SK-N-SH (cell line): ENCODE measurements around the gene BAIAP2L1. TPM values are rescaled to one million over a fixed set of nuclear protein-coding genes. Genes with fewer than 3 reads are reported as not detected.

Experiments used
- CTCF ChIA-PET: fragments of 300-600, 350-600 bp; formaldehyde crosslinking; extraction: SDS; loops from one replicate; lab custom pipeline; 2021; lab: Yijun Ruan, JAX
- POLR2A ChIA-PET: fragments of 350-600 bp; sonication (Branson Sonifier 250); formaldehyde crosslinking; extraction: SDS; loops from one replicate; lab custom pipeline; 2020; ENCODE audit warnings: antibody characterized with exemption, inconsistent platforms; lab: Yijun Ruan, JAX
- DNase-seq: peaks from one replicate; pipeline ENCODE4 v3.0.0; 2012
- H2AFZ ChIP-seq: fragments of 200-600 bp; sonication (generic); 2 replicates; pipeline ENCODE4 v1.8.1; 2016; ENCODE audit warnings: antibody characterized with exemption, mild to moderate bottlenecking, low read depth
- H3F3A ChIP-seq: fragments of 200-600 bp; sonication (generic); replicated peaks from 2 replicates; pipeline ENCODE3; 2016; ENCODE audit warnings: antibody characterized with exemption, mild to moderate bottlenecking; ENCODE audit not compliant: insufficient read depth
- H3K27ac ChIP-seq, 2 experiments: fragments of 200-500 bp in 1 of 2; fragments of 200-600 bp in 1 of 2; sonication (Bioruptor generic) in 1 of 2; sonication (generic), shearing (Covaris generic) in 1 of 2; 2 replicates each; pipeline versions ENCODE4 v1.5.1 to v1.6.1; 2014 to 2016; ENCODE audit warnings: low read depth in 2 of 2, inconsistent platforms in 1 of 2, low read length in 1 of 2, mild to moderate bottlenecking in 1 of 2, mixed read lengths in 1 of 2
- H3K27me3 ChIP-seq: fragments of 200-600 bp; sonication (generic), shearing (Covaris generic); 2 replicates; pipeline ENCODE4 v1.6.1; 2016; ENCODE audit warnings: mixed run types; ENCODE audit not compliant: insufficient read depth
- H3K36me3 ChIP-seq, 2 experiments: fragments of 200-500 bp in 1 of 2; fragments of 200-600 bp in 1 of 2; sonication (Bioruptor generic) in 1 of 2; sonication (generic) in 1 of 2; replicated peaks in 1 of 2; 2 replicates each; pipeline versions ENCODE3 to v1.5.1; 2014 to 2016; ENCODE audit warnings: low read length in 1 of 2, mild to moderate bottlenecking in 1 of 2; ENCODE audit not compliant: insufficient read depth in 2 of 2, control insufficient read depth in 1 of 2
- H3K4me1 ChIP-seq, 2 experiments: fragments of 200-500 bp in 1 of 2; fragments of 200-600 bp in 1 of 2; sonication (Bioruptor generic) in 1 of 2; sonication (generic), shearing (Covaris generic) in 1 of 2; 2 replicates each; pipeline versions ENCODE4 v1.5.1 to v1.6.1; 2014 to 2016; ENCODE audit warnings: low read depth in 1 of 2, low read length in 1 of 2, mixed run types in 1 of 2; ENCODE audit not compliant: insufficient read depth in 2 of 2, control insufficient read depth in 1 of 2
- H3K4me2 ChIP-seq: fragments of 200-600 bp; sonication (generic), shearing (Covaris generic); 2 replicates; pipeline ENCODE4 v1.6.1; 2017; ENCODE audit warnings: mixed run types
- H3K4me3 ChIP-seq, 2 experiments: fragments of 200-500 bp in 1 of 2; fragments of 200-600 bp in 1 of 2; sonication (Bioruptor generic) in 1 of 2; sonication (generic), shearing (Covaris generic) in 1 of 2; 2 replicates each; pipeline versions ENCODE4 v1.5.1 to v1.8.1; 2014 to 2016; ENCODE audit warnings: low read depth in 2 of 2, inconsistent platforms in 1 of 2, low read length in 1 of 2, mild to moderate bottlenecking in 1 of 2, mixed read lengths in 1 of 2, moderate library complexity in 1 of 2
- H3K79me2 ChIP-seq: fragments of 200-600 bp; sonication (generic); 2 replicates; pipeline ENCODE4 v1.8.1; 2017; ENCODE audit warnings: mild to moderate bottlenecking; ENCODE audit not compliant: insufficient read depth
- H3K9ac ChIP-seq: fragments of 200-600 bp; sonication (generic); 2 replicates; pipeline ENCODE4 v1.6.1; 2017; ENCODE audit warnings: mixed run types
- H3K9me2 ChIP-seq: fragments of 200-600 bp; sonication (generic); 2 replicates; pipeline ENCODE4 v1.6.1; 2017; ENCODE audit warnings: mixed run types
- H3K9me3 ChIP-seq: fragments of 200-600 bp; sonication (generic); 2 replicates; pipeline ENCODE4 v1.6.1; 2017; ENCODE audit warnings: mixed run types, mild to moderate bottlenecking, moderate library complexity
- H4K20me1 ChIP-seq: fragments of 200-600 bp; sonication (generic); 2 replicates; pipeline ENCODE4 v1.6.1; 2017; ENCODE audit warnings: mild to moderate bottlenecking, mixed run types; ENCODE audit not compliant: insufficient read depth
- CTCF ChIP-seq: fragments of 200-600 bp; sonication (generic); IDR thresholded peaks from 2 replicates; pipeline ENCODE4 v1.6.1; 2017; ENCODE audit warnings: antibody characterized with exemption, mild to moderate bottlenecking, moderate library complexity
- FOSL2 ChIP-seq: IDR thresholded peaks from 2 replicates; pipeline ENCODE4 v1.4.0; 2012; ENCODE audit warnings: low read depth, mild to moderate bottlenecking, moderate library complexity, borderline replicate concordance
- GABPA ChIP-seq: IDR thresholded peaks from 2 replicates; pipeline ENCODE4 v1.4.0; 2012; ENCODE audit warnings: low read depth, mild to moderate bottlenecking
- MAX ChIP-seq: IDR thresholded peaks from 2 replicates; pipeline ENCODE4 v1.4.0; 2012; ENCODE audit warnings: low read depth
- MXI1 ChIP-seq: IDR thresholded peaks from 2 replicates; pipeline ENCODE4 v1.6.1; 2012; ENCODE audit warnings: mild to moderate bottlenecking, low read depth, low read length, improper control_type of control experiment
- NFIC ChIP-seq: IDR thresholded peaks from 2 replicates; pipeline ENCODE4 v1.4.0; 2012; ENCODE audit warnings: borderline replicate concordance
- POLR2AphosphoS5 ChIP-seq: IDR thresholded peaks from 2 replicates; pipeline ENCODE4 v1.6.1; 2012; ENCODE audit warnings: low read depth, low read length
- RAD21 ChIP-seq: IDR thresholded peaks from 2 replicates; pipeline ENCODE4 v1.6.1; 2012; ENCODE audit warnings: mild to moderate bottlenecking, low read length
- RCOR1 ChIP-seq: fragments of 150-350 bp; IDR thresholded peaks from 2 replicates; pipeline ENCODE4 v1.6.1; 2017; ENCODE audit warnings: antibody characterized with exemption, low read length
- RFX5 ChIP-seq: IDR thresholded peaks from 2 replicates; pipeline ENCODE4 v1.6.1; 2012; ENCODE audit warnings: mild to moderate bottlenecking, improper control_type of control experiment, low read length
- RXRA ChIP-seq: IDR thresholded peaks from 2 replicates; pipeline ENCODE4 v1.4.0; 2012; ENCODE audit warnings: low read depth, mild to moderate bottlenecking, borderline replicate concordance
- TAF1 ChIP-seq: IDR thresholded peaks from 2 replicates; pipeline ENCODE4 v1.6.1; 2012; ENCODE audit warnings: low read depth, mild to moderate bottlenecking, low read length, moderate library complexity, borderline replicate concordance
- TCF12 ChIP-seq: IDR thresholded peaks from 2 replicates; pipeline ENCODE4 v1.4.0; 2012
- USF1 ChIP-seq: IDR thresholded peaks from 2 replicates; pipeline ENCODE4 v1.4.0; 2012; ENCODE audit warnings: low read depth, borderline replicate concordance
- ZBTB33 ChIP-seq: IDR thresholded peaks from 2 replicates; pipeline ENCODE4 v1.4.0; 2012; ENCODE audit warnings: low read depth, borderline replicate concordance
- WGBS: methylation state at CpG from one replicate; pipeline ENCODE4 v1.1.6; 2017; ENCODE audit warnings: low lambda C conversion rate; 5-methylcytosine and 5-hydroxymethylcytosine counted together
- polyA plus RNA-seq, 3 experiments: library from polyadenylated mRNA; depleted of rRNA; stranded (reverse); fragments of >200 nt; gene quantifications; 2 replicates each; pipeline ENCODE4 v1.2.3, GENCODE V29; 2012

The BAIAP2L1 gene
- polyA plus RNA-seq, 1 of the 3 experiments (the other 2 are of a cell fraction) = 8.8 TPM

GRCh38 chr7:98357751-98358161 is 43.1 kb downstream of the BAIAP2L1 start (continued):
- peak; percentile 55 for TF ChIP-seq TCF12

GRCh38 chr7:98355250-98355538 is 45.7 kb downstream of the BAIAP2L1 start:
- no peak for DNase-seq
- ChIA-PET POLR2A (no interaction called here), CTCF (interaction anchor here (2.0 kb wide), 1 partner anchor 46 kb away, joined by 6 read pairs; the partner anchor contains the start of gene BAIAP2L1)
- Histone ChIP-seq H3K4me1 (peaks cover 0 to 12% of the 10 kb centered on the region in 2 experiments; a peak in 2 of 4 replicates), H3K9me3 (no peaks in the 10 kb centered on the region), H3K9ac (no peak overlapping the region), H3K4me2 (peak overlapping the region; percentile 72), H4K20me1 (no peaks in the 10 kb centered on the region), H3K9me2 (no peaks in the 10 kb centered on the region), H2AFZ (peak overlapping the region; percentile 81; the same call in 1 of the 2 replicates), H3K79me2 (no peaks in the 10 kb centered on the region), H3F3A (peaks cover 25% of the 10 kb centered on the region), H3K27me3 (no peaks in the 10 kb centered on the region), H3K4me3 (no peak overlapping the region), H3K36me3 (no peaks in the 10 kb centered on the region), H3K27ac (peak overlapping the region in 1 of 2 experiments; percentile 90; a peak in 2 of 4 replicates)
- no peak for TF ChIP-seq CTCF
- no peak for TF ChIP-seq FOSL2
- no peak for TF ChIP-seq TAF1
- TF ChIP-seq GABPA = no peak
- TF ChIP-seq RAD21 = no peak
- TF ChIP-seq RFX5 = no peak
- TF ChIP-seq USF1 = no peak
- TF ChIP-seq MAX = no peak
- no peak for TF ChIP-seq MXI1
- TF ChIP-seq RCOR1 = no peak
- TF ChIP-seq NFIC = no peak
- no peak for TF ChIP-seq ZBTB33
- TF ChIP-seq RXRA = no peak
- TF ChIP-seq POLR2AphosphoS5 = no peak
- TF ChIP-seq, all 33 proteins: peak for 0
- 74% methylated on average over 6 of the region's 6 CpGs for WGBS
